B cell (primary cell): ENCODE data around the gene KIF15.

Experiments
- CTCF ChIP-seq: fragments of 200-600 bp; IDR thresholded peaks from one replicate; pipeline ENCODE4 v1.8.0; 2022; ENCODE audit warnings: antibody characterized with exemption, mild to moderate bottlenecking
- EZH2 ChIP-seq: IDR thresholded peaks from 2 replicates; pipeline ENCODE4 v1.6.1; 2012; ENCODE audit warnings: borderline replicate concordance, low read depth, mild to moderate bottlenecking, moderate library complexity, low read length; ENCODE audit not compliant: insufficient read depth, poor library complexity, severe bottlenecking

GRCh38 chr3:44887101-44887500 is 125.5 kb downstream of the KIF15 start:
- TF ChIP-seq CTCF (no peak), EZH2 (no peak)
